ENCODE results near the gene COL4A1.

COL4A1 gene

DNA sequence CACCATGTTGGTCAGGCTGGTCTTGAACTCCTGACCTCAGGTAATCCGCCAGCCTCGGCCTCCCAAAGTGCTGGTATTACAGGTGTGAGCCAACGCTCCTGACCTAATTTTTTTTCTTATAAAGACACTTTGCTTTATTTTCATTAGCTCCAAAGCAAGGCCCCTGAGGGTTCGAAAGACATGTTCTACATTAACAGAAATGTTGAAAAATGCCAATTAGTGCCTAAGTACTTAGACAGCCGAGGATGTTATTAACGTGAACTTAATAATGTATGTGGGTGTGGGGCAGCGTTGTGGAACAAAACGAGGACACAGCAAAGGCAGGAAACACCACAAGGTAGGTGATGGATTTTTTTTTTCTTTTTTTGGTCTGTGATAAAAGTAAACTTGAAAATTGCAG, 82.4 kb downstream of the COL4A1 start:
- TF ChIP-seq TAF1 (IDR thresholded peaks at IDR 0.05; ENCODE audit: borderline replicate concordance, insufficient read depth, low read length) (no peak), FOXP2 (optimal IDR thresholded peaks at IDR 0.05; ENCODE audit: borderline replicate concordance, extremely low read depth, extremely low read length, insufficient read depth) (no peak), SIN3A (IDR thresholded peaks at IDR 0.05; ENCODE audit: borderline replicate concordance, insufficient read depth, low read length) (no peak)
- TF ChIP-seq, protein P1, sequence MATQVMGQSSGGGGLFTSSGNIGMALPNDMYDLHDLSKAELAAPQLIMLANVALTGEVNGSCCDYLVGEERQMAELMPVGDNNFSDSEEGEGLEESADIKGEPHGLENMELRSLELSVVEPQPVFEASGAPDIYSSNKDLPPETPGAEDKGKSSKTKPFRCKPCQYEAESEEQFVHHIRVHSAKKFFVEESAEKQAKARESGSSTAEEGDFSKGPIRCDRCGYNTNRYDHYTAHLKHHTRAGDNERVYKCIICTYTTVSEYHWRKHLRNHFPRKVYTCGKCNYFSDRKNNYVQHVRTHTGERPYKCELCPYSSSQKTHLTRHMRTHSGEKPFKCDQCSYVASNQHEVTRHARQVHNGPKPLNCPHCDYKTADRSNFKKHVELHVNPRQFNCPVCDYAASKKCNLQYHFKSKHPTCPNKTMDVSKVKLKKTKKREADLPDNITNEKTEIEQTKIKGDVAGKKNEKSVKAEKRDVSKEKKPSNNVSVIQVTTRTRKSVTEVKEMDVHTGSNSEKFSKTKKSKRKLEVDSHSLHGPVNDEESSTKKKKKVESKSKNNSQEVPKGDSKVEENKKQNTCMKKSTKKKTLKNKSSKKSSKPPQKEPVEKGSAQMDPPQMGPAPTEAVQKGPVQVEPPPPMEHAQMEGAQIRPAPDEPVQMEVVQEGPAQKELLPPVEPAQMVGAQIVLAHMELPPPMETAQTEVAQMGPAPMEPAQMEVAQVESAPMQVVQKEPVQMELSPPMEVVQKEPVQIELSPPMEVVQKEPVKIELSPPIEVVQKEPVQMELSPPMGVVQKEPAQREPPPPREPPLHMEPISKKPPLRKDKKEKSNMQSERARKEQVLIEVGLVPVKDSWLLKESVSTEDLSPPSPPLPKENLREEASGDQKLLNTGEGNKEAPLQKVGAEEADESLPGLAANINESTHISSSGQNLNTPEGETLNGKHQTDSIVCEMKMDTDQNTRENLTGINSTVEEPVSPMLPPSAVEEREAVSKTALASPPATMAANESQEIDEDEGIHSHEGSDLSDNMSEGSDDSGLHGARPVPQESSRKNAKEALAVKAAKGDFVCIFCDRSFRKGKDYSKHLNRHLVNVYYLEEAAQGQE (IDR thresholded peaks at IDR 0.05; ENCODE audit: insufficient read depth in 1 of 2, low read depth in 2 of 2, low read length in 2 of 2), result no peak

DNA sequence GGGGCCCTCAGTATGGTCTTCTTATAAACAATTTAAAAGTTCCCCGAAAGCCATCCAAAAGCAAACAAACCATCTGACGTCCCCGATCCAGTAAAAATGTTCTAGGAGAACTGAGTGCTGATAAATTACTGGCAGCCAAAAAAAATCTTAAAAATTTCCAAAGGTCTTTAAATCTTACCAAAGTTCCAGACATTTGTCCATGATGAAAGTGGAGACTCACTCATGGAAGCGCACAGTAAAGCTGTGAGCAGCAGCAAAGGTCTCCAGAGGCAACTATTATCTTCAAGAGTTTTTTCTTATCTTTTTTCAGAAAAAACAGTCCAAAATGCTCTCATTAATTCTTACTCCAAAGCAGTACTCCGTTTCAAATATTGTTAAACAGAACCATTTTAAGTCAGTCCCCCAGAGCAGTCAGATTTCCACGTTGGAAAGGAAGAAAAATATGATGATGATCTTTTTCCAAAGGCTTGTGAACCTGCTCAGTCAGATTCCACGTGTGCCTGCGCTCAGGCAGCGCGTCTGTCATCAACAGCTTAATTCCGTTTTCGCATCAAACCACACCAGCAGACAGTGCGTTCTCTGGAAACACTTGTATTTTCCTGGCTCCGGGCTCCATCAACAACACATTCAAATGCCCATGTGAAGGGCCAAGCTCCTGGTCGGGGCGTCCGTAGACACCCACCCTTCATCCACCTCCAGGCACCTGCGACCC, 85.4 kb downstream of the COL4A1 start:
- TF ChIP-seq, protein P1 (IDR thresholded peaks at IDR 0.05; ENCODE audit: insufficient read depth in 1 of 2, low read depth in 2 of 2, low read length in 2 of 2), result no peak
- no peak for TF ChIP-seq FOXP2 (optimal IDR thresholded peaks at IDR 0.05; ENCODE audit: borderline replicate concordance, extremely low read depth, extremely low read length, insufficient read depth)
- TF ChIP-seq POLR2AphosphoS5 (IDR thresholded peaks at IDR 0.05; ENCODE audit: low read depth, low read length), result no peak
- no peak for TF ChIP-seq SIN3A (IDR thresholded peaks at IDR 0.05; ENCODE audit: borderline replicate concordance, insufficient read depth, low read length)
- no peak for TF ChIP-seq TAF1 (IDR thresholded peaks at IDR 0.05; ENCODE audit: borderline replicate concordance, insufficient read depth, low read length)

DNA sequence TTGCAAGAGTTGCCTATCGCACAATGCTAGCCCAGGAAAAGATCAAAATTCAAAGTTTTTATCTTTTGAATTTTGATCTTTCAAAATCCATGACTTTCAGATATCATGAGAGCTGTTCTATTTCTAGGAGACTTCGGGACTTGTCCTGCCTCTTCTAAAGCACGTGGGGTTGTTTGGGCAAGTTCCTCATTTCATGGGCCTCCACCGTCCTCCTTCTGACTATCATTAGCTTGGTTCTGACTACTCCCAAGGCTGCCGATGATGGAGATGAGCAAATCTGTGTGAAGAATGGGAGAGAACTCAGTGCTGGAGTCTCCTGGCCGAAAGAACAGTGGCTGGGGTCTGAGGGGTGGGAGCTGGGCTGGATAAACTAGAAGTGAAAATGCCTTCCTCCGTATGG, 86.5 kb downstream of the COL4A1 start:
- TF ChIP-seq POLR2AphosphoS5 (IDR thresholded peaks at IDR 0.05; ENCODE audit: low read depth, low read length), result no peak
- TF ChIP-seq FOXP2 (optimal IDR thresholded peaks at IDR 0.05; ENCODE audit: borderline replicate concordance, extremely low read depth, extremely low read length, insufficient read depth), result no peak
- TF ChIP-seq, protein P1 (IDR thresholded peaks at IDR 0.05; ENCODE audit: insufficient read depth in 1 of 2, low read depth in 2 of 2, low read length in 2 of 2), result no peak
- TF ChIP-seq SIN3A (IDR thresholded peaks at IDR 0.05; ENCODE audit: borderline replicate concordance, insufficient read depth, low read length), result no peak
- TF ChIP-seq TAF1 (IDR thresholded peaks at IDR 0.05; ENCODE audit: borderline replicate concordance, insufficient read depth, low read length), result no peak

GRCh38 chr13:110218581-110219201, 88.3 kb downstream of the COL4A1 start:
- TF ChIP-seq SIN3A (IDR thresholded peaks at IDR 0.05; ENCODE audit: borderline replicate concordance, insufficient read depth, low read length) (no peak), POLR2AphosphoS5 (IDR thresholded peaks at IDR 0.05; ENCODE audit: low read depth, low read length) (no peak)

DNA sequence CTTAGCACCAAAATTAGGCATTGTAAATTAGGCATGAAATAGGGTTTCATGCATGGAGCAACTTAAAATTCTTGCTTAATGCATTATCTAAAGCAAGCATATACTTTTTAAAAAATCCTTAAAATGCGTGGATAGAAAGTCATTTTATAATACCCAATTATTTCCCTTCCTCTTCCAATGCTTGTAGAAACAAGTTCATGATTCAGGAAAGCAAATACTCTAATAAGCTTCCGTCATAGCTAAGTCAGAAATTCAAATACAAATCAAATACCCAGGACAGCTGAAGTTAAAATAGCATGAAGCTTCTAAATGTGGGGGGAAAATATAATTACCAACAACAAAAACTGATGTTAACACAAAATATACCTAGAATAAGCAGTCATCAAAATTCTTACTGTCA, 89.1 kb downstream of the COL4A1 start:
- TF ChIP-seq FOXP2 (optimal IDR thresholded peaks at IDR 0.05; ENCODE audit: borderline replicate concordance, extremely low read depth, extremely low read length, insufficient read depth) (no peak), TAF1 (IDR thresholded peaks at IDR 0.05; ENCODE audit: borderline replicate concordance, insufficient read depth, low read length) (no peak)

- TF ChIP-seq POLR2AphosphoS5 (IDR thresholded peaks at IDR 0.05; ENCODE audit: low read depth, low read length) (no peak), TAF1 (IDR thresholded peaks at IDR 0.05; ENCODE audit: borderline replicate concordance, insufficient read depth, low read length) (no peak), FOXP2 (optimal IDR thresholded peaks at IDR 0.05; ENCODE audit: borderline replicate concordance, extremely low read depth, extremely low read length, insufficient read depth) (no peak), SIN3A (IDR thresholded peaks at IDR 0.05; ENCODE audit: borderline replicate concordance, insufficient read depth, low read length) (no peak)
- TF ChIP-seq, protein P1 (IDR thresholded peaks at IDR 0.05; ENCODE audit: insufficient read depth in 1 of 2, low read depth in 2 of 2, low read length in 2 of 2), result no peak
Measured at GRCh38 chr13:110217085-110217484, 89.9 kb downstream of the COL4A1 start.
